ENCODE results near the gene S100Z. TPM values are rescaled to one million over a fixed set of nuclear protein-coding genes. Genes with fewer than 3 reads are reported as not detected.
A peak's percentile ranks its signal among the peaks of the same experiment; 100 is the strongest.
"Not testable (repeated sequence)": the region's sequence is repeated elsewhere in the genome, so short reads cannot be mapped to it uniquely, and the experiment has no call there.

The S100Z gene
- total RNA-seq, 3 donors from 2014 or later, result 0.78 TPM; not detected in 2

DNA sequence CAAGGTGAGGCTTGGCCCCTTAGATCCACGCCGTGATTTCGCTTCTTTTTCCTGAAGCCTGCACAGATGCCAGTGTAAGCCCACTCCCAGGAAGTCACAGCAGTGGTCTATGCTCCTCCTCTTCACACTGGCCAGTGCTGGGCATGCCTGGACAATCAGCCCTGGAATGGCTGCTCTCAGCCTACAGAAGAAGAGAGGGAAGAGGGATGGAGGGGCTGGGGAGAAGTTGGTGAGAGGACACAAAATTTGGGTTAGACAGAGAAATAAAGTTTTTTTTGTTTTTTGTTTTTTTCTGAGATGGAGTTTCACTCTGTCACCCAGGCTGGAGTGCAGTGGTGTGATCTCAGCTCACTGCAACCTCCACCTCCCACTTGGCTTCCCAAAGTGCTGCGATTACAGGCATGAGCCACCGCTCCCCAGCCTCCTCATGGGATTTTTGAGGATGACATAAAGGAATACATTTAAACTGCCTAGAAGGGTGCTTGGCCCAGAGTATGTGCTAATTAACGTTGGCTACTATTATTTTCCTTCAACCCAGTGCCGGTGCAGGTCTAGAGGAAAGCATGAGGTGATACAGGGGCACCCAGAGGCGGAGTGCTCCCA is 830 bp downstream of the S100Z start:
- ATAC-seq, result no peak
- Histone ChIP-seq H3K36me3 (ENCODE audit: low read depth) (no peaks in the 10 kb centered on the region), H3K4me3 (no peak overlapping the region), H3K4me1 (ENCODE audit: low read depth) (peaks cover 9% of the 10 kb centered on the region), H3K9me3 (no peaks in the 10 kb centered on the region)
- DNase-seq, result no peak
- TF ChIP-seq, protein P1, sequence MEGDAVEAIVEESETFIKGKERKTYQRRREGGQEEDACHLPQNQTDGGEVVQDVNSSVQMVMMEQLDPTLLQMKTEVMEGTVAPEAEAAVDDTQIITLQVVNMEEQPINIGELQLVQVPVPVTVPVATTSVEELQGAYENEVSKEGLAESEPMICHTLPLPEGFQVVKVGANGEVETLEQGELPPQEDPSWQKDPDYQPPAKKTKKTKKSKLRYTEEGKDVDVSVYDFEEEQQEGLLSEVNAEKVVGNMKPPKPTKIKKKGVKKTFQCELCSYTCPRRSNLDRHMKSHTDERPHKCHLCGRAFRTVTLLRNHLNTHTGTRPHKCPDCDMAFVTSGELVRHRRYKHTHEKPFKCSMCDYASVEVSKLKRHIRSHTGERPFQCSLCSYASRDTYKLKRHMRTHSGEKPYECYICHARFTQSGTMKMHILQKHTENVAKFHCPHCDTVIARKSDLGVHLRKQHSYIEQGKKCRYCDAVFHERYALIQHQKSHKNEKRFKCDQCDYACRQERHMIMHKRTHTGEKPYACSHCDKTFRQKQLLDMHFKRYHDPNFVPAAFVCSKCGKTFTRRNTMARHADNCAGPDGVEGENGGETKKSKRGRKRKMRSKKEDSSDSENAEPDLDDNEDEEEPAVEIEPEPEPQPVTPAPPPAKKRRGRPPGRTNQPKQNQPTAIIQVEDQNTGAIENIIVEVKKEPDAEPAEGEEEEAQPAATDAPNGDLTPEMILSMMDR (IDR thresholded peaks at IDR 0.05), result no peak
- intact Hi-C loops (cut with DNase I, micrococcal nuclease), result no loop called here

DNA sequence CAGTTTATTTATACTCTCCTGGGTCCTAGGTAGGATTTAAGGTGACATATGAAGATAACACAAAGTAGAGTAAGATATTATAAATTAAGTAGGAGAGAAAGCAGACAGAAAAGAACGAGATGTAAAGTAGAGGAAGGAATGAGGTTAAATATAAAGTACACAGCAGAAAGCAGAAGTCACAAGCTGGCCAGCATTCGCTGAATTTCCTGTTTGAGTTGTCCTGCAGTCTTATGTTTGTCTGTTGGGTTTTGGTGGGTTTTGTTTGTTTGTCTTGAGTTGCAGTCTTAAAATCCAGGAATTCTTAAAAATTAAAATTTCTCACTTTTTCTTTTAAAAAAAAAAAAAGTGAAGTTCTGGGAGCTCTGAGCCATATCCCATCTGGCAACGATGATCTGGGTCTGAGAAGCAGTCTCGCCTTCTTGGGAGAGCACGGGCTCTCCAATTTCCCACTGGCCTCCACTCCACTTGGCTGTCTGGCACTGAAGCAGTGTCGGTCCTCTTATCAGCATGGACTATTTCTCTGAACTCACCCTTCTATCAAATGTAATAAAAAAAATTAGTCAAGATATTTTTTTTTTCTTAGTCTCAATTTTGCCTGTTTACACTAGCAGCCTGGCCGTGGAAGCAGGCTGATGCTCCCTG is 2.0 kb downstream of the S100Z start:
- no peak for ATAC-seq
- TF ChIP-seq, protein P1 (IDR thresholded peaks at IDR 0.05), result no peak
- H3K4me1 ChIP-seq (ENCODE audit: low read depth), result peaks cover 16% of the 10 kb centered on the region
- H3K4me3 ChIP-seq, result no peak overlapping the region
- intact Hi-C loops (cut with DNase I, micrococcal nuclease), result no loop called here
- no peaks in the 10 kb centered on the region for H3K36me3 ChIP-seq (ENCODE audit: low read depth)
- no peaks in the 10 kb centered on the region for H3K9me3 ChIP-seq
- DNase-seq, result no peak

DNA sequence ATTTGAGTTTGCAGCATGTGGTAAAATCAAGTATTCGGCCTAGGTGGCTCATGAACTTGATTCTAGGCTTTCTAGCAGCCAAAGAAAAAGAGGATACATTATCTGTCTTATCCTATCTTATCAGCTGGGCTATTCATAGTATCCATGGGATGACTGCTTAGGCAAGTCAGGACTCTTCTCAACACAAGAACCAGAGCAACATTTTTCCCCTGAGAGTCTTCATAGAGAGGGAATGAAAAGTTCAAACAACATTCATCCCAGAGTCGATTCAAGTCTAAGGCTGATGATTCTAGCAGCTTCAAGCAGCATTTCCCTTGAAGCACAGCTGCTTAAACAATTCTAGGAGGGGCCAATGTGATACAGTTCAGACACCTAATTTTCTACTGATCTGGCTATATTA is 3.0 kb downstream of the S100Z start:
- Histone ChIP-seq H3K4me1 (ENCODE audit: low read depth) (peaks cover 16% of the 10 kb centered on the region), H3K9me3 (no peaks in the 10 kb centered on the region), H3K36me3 (ENCODE audit: low read depth) (no peaks in the 10 kb centered on the region), H3K4me3 (no peak overlapping the region)
- ATAC-seq (no peak), DNase-seq (no peak)
- intact Hi-C loops (cut with DNase I, micrococcal nuclease), result no loop called here
- TF ChIP-seq, protein P1 (IDR thresholded peaks at IDR 0.05), result no peak

GRCh38 chr5:76853741-76854140 is 3.9 kb downstream of the S100Z start:
- intact Hi-C loops (cut with DNase I, micrococcal nuclease); ATAC-seq; DNase-seq; H3K9me3 ChIP-seq; H3K36me3 ChIP-seq (ENCODE audit: low read depth); H3K4me3 ChIP-seq: not testable (repeated sequence)
- H3K4me1 ChIP-seq (ENCODE audit: low read depth), result peaks cover 16% of the 10 kb centered on the region

- H3K36me3 ChIP-seq (ENCODE audit: low read depth), result no peaks in the 10 kb centered on the region
- DNase-seq (no peak), ATAC-seq (no peak)
- peaks cover 16% of the 10 kb centered on the region for H3K4me1 ChIP-seq (ENCODE audit: low read depth)
- TF ChIP-seq, protein P1 (IDR thresholded peaks at IDR 0.05), result no peak
- H3K9me3 ChIP-seq, result no peaks in the 10 kb centered on the region
- H3K4me3 ChIP-seq, result no peak overlapping the region
- intact Hi-C loops (cut with DNase I, micrococcal nuclease), result no loop called here
These were observed 4.8 kb downstream of the S100Z start for GRCh38 chr5:76854644-76855043.

DNA sequence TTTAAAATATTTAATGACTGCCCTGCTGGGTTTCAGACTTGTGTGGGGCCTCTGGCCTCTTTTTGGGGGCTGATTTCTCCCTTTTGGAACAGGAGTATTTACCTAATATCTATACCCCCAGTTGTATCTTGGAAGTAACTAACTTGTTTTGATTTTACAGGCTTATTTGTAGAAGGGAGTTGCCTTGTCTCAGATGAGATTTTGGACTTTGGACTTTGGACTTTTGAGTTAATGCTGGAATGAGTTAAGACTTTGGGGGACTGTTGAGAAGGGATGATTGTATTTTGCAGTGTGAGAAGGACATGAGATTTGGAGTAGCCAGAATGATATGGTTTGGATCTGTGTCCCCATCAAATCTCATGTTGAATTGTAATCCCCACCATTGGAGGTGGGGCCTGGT is 5.7 kb downstream of the S100Z start:
- peak; percentile 26 for ATAC-seq
- H3K4me1 ChIP-seq (ENCODE audit: low read depth), result peaks cover 16% of the 10 kb centered on the region
- intact Hi-C loops (cut with DNase I, micrococcal nuclease), result not testable (repeated sequence)

More for the DNA sequence above, 5.7 kb downstream of the S100Z start:
- not testable (repeated sequence) for H3K4me3 ChIP-seq; H3K9me3 ChIP-seq; DNase-seq; H3K36me3 ChIP-seq (ENCODE audit: low read depth)

Data from mucosa of descending colon (tissue), 3 donors.